ENCODE results near the gene ZC2HC1B.
"Not testable (repeated sequence)": the region's sequence is repeated elsewhere in the genome, so short reads cannot be mapped to it uniquely, and the experiment has no call there.

The ZC2HC1B gene

GRCh38 chr6:143864234-143864633, at the start of gene ZC2HC1B:
TSS of gene ZC2HC1B (plus strand) at chr6:143864474. CDS start at chr6:143864540, 66 bp downstream.
- peak; percentile 29 for DNase-seq (ENCODE audit: low read depth)

DNA sequence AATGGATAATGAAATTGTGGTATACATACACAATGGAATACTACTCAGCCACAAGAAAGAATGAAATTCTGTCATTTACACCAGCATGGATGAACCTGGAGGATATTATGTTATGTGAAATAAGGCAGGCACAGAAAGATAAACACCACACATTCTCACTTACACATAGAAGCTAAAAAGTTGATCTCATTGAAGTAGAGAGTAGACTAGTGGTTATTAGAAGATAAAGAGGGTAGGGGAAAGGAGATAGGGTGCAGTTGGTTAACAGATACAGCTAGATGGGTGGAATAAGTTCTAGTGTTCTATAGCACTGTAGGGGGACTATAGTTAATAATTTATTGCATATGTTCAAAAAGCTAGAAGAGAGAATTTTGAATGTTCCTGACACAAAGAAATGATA, 46.7 kb upstream of the ZC2HC1B start:
- DNase-seq (ENCODE audit: low read depth) = no peak

DNA sequence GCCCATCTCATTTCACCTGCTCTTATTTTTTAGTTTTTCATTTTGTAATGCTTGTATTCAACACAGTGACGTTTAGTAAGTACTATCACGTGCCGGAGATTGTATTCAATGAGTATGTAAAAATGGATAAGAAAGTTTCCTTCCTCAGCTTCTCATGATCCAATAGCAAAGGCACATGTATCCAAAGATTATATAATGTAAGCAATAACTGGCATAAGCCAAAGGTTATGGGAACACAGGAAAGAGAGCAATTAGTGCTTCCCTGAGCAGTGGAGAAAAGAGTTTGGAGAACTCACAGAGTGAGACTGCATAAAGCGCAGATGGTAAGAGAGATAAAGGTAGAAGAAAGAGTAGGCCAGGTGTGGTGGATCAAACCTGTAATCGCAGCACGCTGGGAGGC, 42.9 kb upstream of the ZC2HC1B start:
- no peak for DNase-seq (ENCODE audit: low read depth)

DNA sequence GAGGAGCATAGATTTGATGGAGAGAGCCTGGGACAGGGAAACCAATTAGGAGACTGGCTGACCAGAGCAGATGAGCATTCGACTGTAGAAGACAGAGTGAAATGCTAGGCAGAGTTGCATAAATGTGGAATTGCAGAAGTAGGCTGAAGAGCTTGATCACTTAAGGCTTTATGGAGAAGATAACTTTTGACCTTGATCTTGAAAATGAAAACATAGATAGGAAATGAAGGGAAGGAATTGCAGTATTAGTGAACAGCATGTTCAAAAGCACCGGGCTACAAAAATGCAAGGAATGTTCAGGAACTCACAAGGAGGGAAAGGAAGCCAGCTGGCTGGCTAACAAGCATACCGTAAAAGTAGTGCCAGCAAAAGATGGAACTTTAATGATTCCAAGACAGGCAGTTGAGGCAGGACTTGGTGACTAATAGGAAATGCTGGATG, 41.7 kb upstream of the ZC2HC1B start:
- DNase-seq (ENCODE audit: low read depth) = peak; percentile 85

GRCh38 chr6:143823548-143823947, 40.7 kb upstream of the ZC2HC1B start:
- no peak for DNase-seq (ENCODE audit: low read depth)

DNA sequence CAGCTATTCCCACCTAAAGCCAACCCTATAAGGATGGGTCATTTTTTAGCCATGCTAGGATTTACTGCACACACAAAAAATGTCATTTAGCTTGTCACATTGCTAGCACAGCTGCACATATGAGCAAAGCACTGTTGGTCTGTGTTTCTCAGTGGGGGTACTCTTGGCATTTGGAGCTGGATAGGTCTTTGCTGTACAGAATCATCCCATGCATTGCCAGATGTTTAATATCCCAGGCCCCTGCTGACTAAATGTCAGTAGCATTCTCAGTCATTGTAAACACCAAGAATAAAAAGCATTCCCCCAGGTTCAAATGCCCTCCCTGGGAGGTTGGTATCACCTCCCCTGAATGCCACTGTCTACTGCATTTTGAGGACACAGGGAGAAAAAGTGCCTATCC, 35.7 kb upstream of the ZC2HC1B start:
- no peak for DNase-seq (ENCODE audit: low read depth)

GRCh38 chr6:143836150-143836549, 28.1 kb upstream of the ZC2HC1B start:
- no peak for DNase-seq (ENCODE audit: low read depth)

- peak; percentile 7 for DNase-seq (ENCODE audit: low read depth)
Observed at GRCh38 chr6:143838395-143838794, 25.9 kb upstream of the ZC2HC1B start.

GRCh38 chr6:143839196-143839595, 25.1 kb upstream of the ZC2HC1B start:
- DNase-seq (ENCODE audit: low read depth) = peak; percentile 25

- no peak for DNase-seq (ENCODE audit: low read depth)
Observed at GRCh38 chr6:143840595-143841265, 23.5 kb upstream of the ZC2HC1B start.

DNA sequence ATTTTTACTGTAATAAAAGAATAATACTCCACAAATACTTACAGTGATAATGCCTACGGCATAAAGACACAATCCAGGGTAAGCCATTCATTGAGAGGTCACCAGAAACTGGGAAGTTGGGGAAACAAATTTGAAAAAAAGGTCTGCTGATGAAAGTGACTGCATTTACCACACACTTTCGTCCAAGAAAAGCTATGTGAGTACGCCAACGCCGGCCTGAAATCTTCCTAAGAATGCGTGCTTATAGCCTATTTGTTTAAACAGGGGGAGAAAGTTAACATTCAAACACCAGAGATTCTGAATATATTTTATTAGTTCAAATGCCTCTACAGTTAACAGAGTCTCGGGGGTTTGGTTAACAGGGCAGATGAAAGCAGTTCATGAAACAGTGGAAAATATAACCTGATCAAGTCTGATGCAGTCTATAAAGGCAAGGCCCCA, 21.8 kb upstream of the ZC2HC1B start:
- peak; percentile 37 for DNase-seq (ENCODE audit: low read depth)

DNA sequence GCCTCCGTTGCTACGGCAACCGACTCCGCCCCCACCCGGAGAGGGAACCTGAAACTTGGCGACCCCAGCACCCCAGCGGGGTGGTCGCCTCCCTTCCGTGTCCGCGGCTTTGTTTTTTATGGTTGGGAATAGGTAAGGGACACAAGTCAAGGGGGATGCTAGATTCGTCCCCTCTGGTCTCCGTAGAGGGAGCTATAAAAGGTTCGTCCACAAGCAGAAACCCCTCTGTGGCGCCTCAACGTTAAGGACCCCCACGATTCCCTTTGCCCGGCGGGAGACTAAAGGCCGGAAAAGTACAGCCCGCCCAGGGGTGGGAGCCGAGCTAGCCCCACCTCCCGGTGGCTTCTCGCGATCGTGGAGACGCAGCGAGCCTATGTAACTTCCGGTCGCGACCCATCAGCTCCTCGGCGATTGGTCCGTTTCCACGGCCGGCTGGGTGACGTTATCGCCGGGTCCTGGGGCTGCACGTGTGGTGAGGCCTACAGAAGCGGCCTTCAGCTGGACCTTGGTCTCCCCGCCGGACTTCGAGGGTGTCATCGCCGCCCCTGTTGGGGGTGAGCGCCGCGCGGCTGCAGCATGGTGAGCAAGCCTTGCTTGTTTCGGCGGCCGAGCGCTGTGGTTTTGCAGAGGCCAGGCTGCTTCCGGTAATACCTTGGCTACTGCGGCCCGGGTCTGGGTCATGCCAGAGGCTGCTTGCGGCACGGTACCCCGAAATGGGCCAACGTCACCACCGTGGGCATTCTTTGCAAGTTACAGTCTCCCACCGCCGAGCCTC, 21.2 kb upstream of the ZC2HC1B start, which contains the start of gene LTV1:
TSS of gene LTV1 (plus strand) at position 437 of the 775 bp plus-strand sequence. CDS start at position 577, 140 bp downstream.
- peak; percentile 94 for DNase-seq (ENCODE audit: low read depth)

GRCh38 chr6:143843677-143843999, 20.6 kb upstream of the ZC2HC1B start:
- DNase-seq (ENCODE audit: low read depth) = no peak

DNA sequence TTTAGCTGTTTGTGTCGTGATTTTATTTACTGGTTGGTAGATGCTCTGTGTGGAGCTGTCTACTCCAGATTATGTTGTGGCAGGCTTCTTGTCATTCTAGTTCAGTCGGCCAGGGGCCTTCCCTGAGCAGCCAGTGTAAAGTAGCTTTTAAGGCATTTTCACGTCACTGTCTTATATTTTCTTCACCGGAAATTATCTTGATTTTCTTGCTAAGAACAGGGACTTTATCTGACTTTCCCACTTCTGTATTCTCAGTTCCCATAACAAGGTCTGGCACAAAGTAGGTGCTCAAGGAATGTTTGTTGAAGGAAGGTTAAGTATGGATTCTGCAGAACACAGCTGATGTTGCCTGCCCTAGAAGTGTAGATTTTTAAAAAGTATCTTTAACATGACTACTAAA, 20.3 kb upstream of the ZC2HC1B start:
- DNase-seq (ENCODE audit: low read depth) = peak; percentile 17

- peak; percentile 45 for DNase-seq (ENCODE audit: low read depth)
Observed at GRCh38 chr6:143845033-143845432, 19.2 kb upstream of the ZC2HC1B start.

DNA sequence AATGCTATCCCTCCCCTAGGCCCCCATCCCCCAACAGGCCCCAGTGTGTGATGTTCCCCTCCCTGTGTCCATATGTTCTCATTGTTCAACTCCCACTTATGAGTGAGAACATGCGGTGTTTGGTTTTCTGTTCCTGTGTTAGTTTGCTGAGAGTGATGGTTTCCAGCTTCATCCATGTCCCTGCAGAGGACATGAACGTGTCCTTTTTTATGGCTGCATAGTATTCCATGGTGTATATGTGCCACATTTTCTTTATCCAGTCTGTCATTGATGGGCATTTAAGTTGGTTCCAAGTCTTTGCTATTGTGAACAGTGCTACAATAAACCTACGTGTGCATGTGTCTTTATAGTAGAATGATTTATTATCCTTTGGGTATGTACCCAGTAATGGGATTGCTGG, 12.6 kb upstream of the ZC2HC1B start:
- not testable (repeated sequence) for DNase-seq (ENCODE audit: low read depth)

DNA sequence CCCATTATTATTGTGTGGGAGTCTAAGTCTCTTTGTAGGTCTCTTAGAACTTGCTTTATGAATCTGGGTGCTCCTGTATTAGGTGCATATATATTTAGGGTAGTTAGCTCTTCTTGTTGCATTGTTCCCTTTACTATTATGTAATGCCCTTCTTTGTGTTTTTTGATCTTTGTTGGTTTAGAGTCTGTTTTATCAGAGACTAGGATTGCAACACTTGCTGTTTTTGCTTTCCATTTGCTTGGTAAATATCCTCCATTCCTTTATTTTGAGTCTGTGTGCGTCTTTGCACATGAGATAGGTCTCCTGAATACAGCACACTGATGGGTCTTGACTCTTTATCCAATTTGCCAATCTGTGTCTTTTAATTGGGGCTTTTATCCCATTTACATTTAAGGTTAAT, 9.2 kb upstream of the ZC2HC1B start:
- not testable (repeated sequence) for DNase-seq (ENCODE audit: low read depth)

DNA sequence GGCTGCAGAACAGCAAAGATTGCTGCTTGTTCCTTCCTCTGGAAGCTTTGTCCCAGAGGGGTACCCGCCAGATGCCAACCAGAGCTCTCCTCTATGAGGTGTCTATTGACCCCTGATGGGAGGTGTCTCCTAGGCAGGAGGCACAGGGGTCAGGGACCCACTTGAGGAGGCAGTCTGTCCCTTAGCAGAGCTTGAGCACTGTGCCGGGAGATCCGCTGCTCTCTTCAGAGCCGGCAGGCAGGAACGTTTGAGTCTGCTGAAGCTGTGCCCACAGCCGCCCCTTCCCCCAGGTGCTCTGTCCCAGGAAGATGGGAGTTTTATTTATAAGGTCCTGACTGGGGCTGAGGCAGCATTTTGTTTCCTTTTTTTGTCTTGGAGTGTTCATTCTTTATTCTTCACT, 7.5 kb upstream of the ZC2HC1B start:
- DNase-seq (ENCODE audit: low read depth) = not testable (repeated sequence)

DNA sequence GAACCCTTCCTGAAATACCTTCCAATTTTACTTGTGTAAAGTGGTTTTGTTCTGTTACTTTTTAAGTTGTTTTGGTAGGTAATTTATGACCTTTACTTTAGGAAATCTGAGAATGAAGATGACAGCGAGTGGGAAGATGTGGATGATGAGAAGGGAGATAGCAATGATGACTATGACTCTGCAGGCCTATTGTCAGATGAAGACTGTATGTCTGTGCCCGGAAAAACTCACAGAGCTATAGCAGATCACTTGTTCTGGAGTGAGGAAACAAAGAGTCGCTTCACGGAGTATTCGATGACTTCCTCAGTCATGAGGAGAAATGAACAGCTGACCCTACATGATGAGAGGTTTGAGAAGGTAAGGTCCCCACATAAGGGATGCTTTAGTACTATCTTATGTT, 6.6 kb upstream of the ZC2HC1B start:
- no peak for DNase-seq (ENCODE audit: low read depth)

GRCh38 chr6:143859891-143860660, 4.2 kb upstream of the ZC2HC1B start:
- peak; percentile 52 for DNase-seq (ENCODE audit: low read depth)

DNA sequence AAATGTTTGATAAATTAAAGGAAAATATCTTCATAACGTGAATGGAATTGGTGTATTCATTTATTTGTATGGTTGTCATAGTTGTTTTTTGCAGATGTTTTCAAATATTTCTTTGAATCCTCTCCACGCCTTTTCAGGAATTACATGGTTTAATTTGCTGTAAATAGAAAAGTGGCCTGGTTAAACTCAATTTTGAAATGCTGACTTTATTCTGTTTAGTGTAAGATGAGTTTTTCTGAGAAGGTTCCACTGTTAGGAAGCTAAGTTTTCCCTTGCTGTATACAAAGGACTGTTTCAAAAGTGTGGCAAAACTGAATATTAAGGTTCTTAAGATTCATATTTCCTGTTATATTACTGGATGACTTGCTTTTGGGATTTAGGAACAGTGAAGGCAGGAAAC, 503 bp upstream of the ZC2HC1B start:
- no peak for DNase-seq (ENCODE audit: low read depth)

DNA sequence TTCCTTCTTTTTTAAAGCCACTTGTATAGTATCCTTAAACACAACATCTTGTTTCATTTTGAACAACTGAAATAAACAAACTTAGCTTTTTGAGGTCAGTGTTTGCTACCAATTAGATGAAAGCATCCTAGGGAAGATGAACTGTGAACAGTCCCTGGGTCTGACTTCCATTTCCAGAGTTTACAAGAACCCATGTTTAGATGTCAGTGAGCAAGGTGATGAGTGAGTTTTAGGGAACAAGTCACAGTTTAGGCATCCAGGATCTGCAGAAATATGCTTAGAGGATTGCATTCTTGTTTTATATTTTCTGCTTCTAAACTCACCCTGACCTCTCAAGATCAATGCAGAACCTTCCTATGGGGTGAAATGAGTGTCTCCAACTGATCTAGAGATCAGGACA, 3.0 kb downstream of the ZC2HC1B start:
- no peak for DNase-seq (ENCODE audit: low read depth)

GRCh38 chr6:143868808-143869207, 4.5 kb downstream of the ZC2HC1B start:
- not testable (repeated sequence) for DNase-seq (ENCODE audit: low read depth)
